GM23248 (cell line): Measurements from ENCODE around the gene WNK4. TPM values are rescaled to one million over a fixed set of nuclear protein-coding genes. Genes with fewer than 3 reads are reported as not detected.

ENCODE experiments used
- DNase-seq: peaks from one replicate; pipeline ENCODE4 v3.0.0-alpha.2; 2015
- H2AFZ ChIP-seq: fragments of 200-600 bp; sonication (generic); 2 replicates; pipeline ENCODE4 v1.6.1; 2016; ENCODE audit warnings: antibody characterized with exemption
- H3F3A ChIP-seq: fragments of 200-600 bp; sonication (generic); 2 replicates; pipeline ENCODE4 v1.6.1; 2016; ENCODE audit warnings: mild to moderate bottlenecking, antibody characterized with exemption, mixed run types; ENCODE audit not compliant: insufficient read depth
- H3K27ac ChIP-seq: fragments of 200-600 bp; sonication (generic); 2 replicates; pipeline ENCODE4 v1.5.1; 2016; ENCODE audit warnings: mild to moderate bottlenecking
- H3K27me3 ChIP-seq: fragments of 200-600 bp; sonication (generic); replicated peaks from 2 replicates; pipeline ENCODE4 v1.6.1; 2016; ENCODE audit warnings: mild to moderate bottlenecking; ENCODE audit not compliant: insufficient read depth
- H3K36me3 ChIP-seq: fragments of 200-600 bp; sonication (generic); 2 replicates; pipeline ENCODE4 v1.6.1; 2016; ENCODE audit warnings: low read depth, mild to moderate bottlenecking
- H3K4me1 ChIP-seq: fragments of 200-600 bp; sonication (generic); 2 replicates; pipeline ENCODE4 v1.6.1; 2016; ENCODE audit warnings: mild to moderate bottlenecking; ENCODE audit not compliant: insufficient read depth
- H3K4me2 ChIP-seq: fragments of 200-600 bp; sonication (generic); one replicate; pipeline ENCODE4 v1.6.1; 2016; ENCODE audit warnings: mild to moderate bottlenecking; ENCODE audit not compliant: unreplicated experiment
- H3K4me3 ChIP-seq: fragments of 200-600 bp; sonication (generic); 2 replicates; pipeline ENCODE4 v1.5.1; 2016; ENCODE audit warnings: mild to moderate bottlenecking
- H3K79me2 ChIP-seq: fragments of 200-600 bp; sonication (generic); 2 replicates; pipeline ENCODE4 v1.6.1; 2016; ENCODE audit warnings: mild to moderate bottlenecking; ENCODE audit not compliant: insufficient read depth
- H3K9ac ChIP-seq: fragments of 200-600 bp; sonication (generic); 2 replicates; pipeline ENCODE4 v1.6.1; 2016; ENCODE audit warnings: mild to moderate bottlenecking
- H3K9me2 ChIP-seq: fragments of 200-600 bp; sonication (generic); 2 replicates; pipeline ENCODE4 v1.6.1; 2016; ENCODE audit warnings: mixed run types, mild to moderate bottlenecking, moderate library complexity; ENCODE audit not compliant: insufficient read depth
- H3K9me3 ChIP-seq: fragments of 200-600 bp; sonication (generic); one replicate; pipeline ENCODE4 v1.6.1; 2017; ENCODE audit warnings: low read depth
- H4K20me1 ChIP-seq: fragments of 200-600 bp; sonication (generic); 2 replicates; pipeline ENCODE4 v1.6.0; 2016; ENCODE audit not compliant: insufficient read depth
- EZH2 ChIP-seq: fragments of 200-600 bp; sonication (generic); IDR thresholded peaks from 2 replicates; pipeline ENCODE4 v1.6.1; 2018; ENCODE audit warnings: antibody characterized with exemption, mild to moderate bottlenecking; ENCODE audit not compliant: insufficient read depth, poor library complexity, severe bottlenecking
- EZH2phosphoT487 ChIP-seq: fragments of 200-600 bp; sonication (generic); IDR thresholded peaks from 2 replicates; pipeline ENCODE4 v1.6.1; 2018; ENCODE audit warnings: antibody characterized with exemption, moderate library complexity, mild to moderate bottlenecking, low read depth; ENCODE audit not compliant: insufficient read depth
- WGBS, 2 experiments: methylation state at CpG; one replicate each; pipeline ENCODE4 v1.1.6; 2015 to 2017; ENCODE audit warnings: low lambda C conversion rate in 2 of 2, low coverage in 1 of 2; ENCODE audit errors: missing lambda C conversion rate in 2 of 2; 5-methylcytosine and 5-hydroxymethylcytosine counted together
- in situ Hi-C: fragments of 300-500 bp; cut with MboI; formaldehyde crosslinking; loops from 2 replicates; pipeline ENCODE4 v1.15.0; 2020
- polyA plus RNA-seq: library from polyadenylated mRNA; unstranded; fragments of >200 nt; fragmentation: Nextera tagmentation; extraction: Ambion mirVana; gene quantifications from 2 replicates; pipeline ENCODE4 v1.2.1, GENCODE V29; 2016
- total RNA-seq: library from RNA; depleted of rRNA; stranded (reverse); fragments of >200 nt; shearing (Covaris generic); gene quantifications from 2 replicates; pipeline ENCODE4 v1.2.3, GENCODE V29; 2014

WNK4 gene
- total and polyA plus RNA-seq, 2 experiments from 2014 or later, result 3.0 to 12.6 TPM

- Histone ChIP-seq H3K4me1 (peaks cover 32% of the 10 kb centered on the region), H3K27ac (no peak overlapping the region), H3K9ac (no peak overlapping the region), H3F3A (peaks cover 51% of the 10 kb centered on the region), H3K4me3 (no peak overlapping the region), H3K9me2 (no peaks in the 10 kb centered on the region), H3K4me2 (no peak overlapping the region), H3K36me3 (peaks cover 53% of the 10 kb centered on the region), H4K20me1 (no peaks in the 10 kb centered on the region), H2AFZ (no peak overlapping the region), H3K79me2 (peaks cover 53% of the 10 kb centered on the region), H3K9me3 (no peaks in the 10 kb centered on the region), H3K27me3 (no peaks in the 10 kb centered on the region)
- no peak for TF ChIP-seq EZH2
- no peak for TF ChIP-seq EZH2phosphoT487
- WGBS, 2 experiments, result 3 to 5% methylated on average over 2 of the region's 2 CpGs
- in situ Hi-C loops, result no loop called here
- peak; percentile 82 for DNase-seq
Observed at GRCh38 chr17:42819939-42820535, 39.6 kb downstream of the WNK4 start.

- Histone ChIP-seq H3F3A (peaks cover 40% of the 10 kb centered on the region), H2AFZ (no peak overlapping the region), H3K27me3 (no peaks in the 10 kb centered on the region), H3K9ac (no peak overlapping the region), H3K4me1 (peaks cover 25% of the 10 kb centered on the region), H3K9me3 (no peaks in the 10 kb centered on the region), H3K79me2 (peaks cover 53% of the 10 kb centered on the region), H3K4me2 (no peak overlapping the region), H3K4me3 (no peak overlapping the region), H3K36me3 (peaks cover 43% of the 10 kb centered on the region), H3K27ac (no peak overlapping the region), H4K20me1 (no peaks in the 10 kb centered on the region), H3K9me2 (no peaks in the 10 kb centered on the region)
- no peak for DNase-seq
- TF ChIP-seq EZH2phosphoT487, result no peak
- TF ChIP-seq EZH2, result no peak
- in situ Hi-C loops, result no loop called here
- WGBS, 2 experiments, result 88 to 91% methylated on average over 7 of the region's 7 CpGs
Observed at GRCh38 chr17:42821176-42821575, 40.8 kb downstream of the WNK4 start.

- no peak overlapping the region for H2AFZ ChIP-seq
- no peak for DNase-seq
- H4K20me1 ChIP-seq, result no peaks in the 10 kb centered on the region
- H3K27ac ChIP-seq, result no peak overlapping the region
- H3K4me2 ChIP-seq, result no peak overlapping the region
- TF ChIP-seq EZH2phosphoT487 (no peak), EZH2 (no peak)
- no peaks in the 10 kb centered on the region for H3K9me3 ChIP-seq
- no peak overlapping the region for H3K4me3 ChIP-seq
- H3K27me3 ChIP-seq, result no peaks in the 10 kb centered on the region
- no peak overlapping the region for H3K9ac ChIP-seq
- in situ Hi-C loops, result no loop called here
- peaks cover 21% of the 10 kb centered on the region for H3K79me2 ChIP-seq
- WGBS, 2 experiments, result 80 to 93% methylated on average over 1 of the region's 1 CpG
- H3K9me2 ChIP-seq, result no peaks in the 10 kb centered on the region
- H3F3A ChIP-seq, result no peaks in the 10 kb centered on the region
- peaks cover 10% of the 10 kb centered on the region for H3K4me1 ChIP-seq
- no peaks in the 10 kb centered on the region for H3K36me3 ChIP-seq
Observed at GRCh38 chr17:42827472-42827871, 47.1 kb downstream of the WNK4 start.

- in situ Hi-C loops, result no loop called here
- no peak overlapping the region for H3K27ac ChIP-seq
Observed at GRCh38 chr17:42830971-42831370, 50.6 kb downstream of the WNK4 start.

More at GRCh38 chr17:42830971-42831370, 50.6 kb downstream of the WNK4 start:
- no peaks in the 10 kb centered on the region for H3K9me3 ChIP-seq
- peaks cover 38% of the 10 kb centered on the region for H3K79me2 ChIP-seq
- no peaks in the 10 kb centered on the region for H3K27me3 ChIP-seq
- H3K9me2 ChIP-seq, result no peaks in the 10 kb centered on the region
- H3F3A ChIP-seq, result no peaks in the 10 kb centered on the region
- H3K4me1 ChIP-seq, result peaks cover 17% of the 10 kb centered on the region
- no peak overlapping the region for H3K4me3 ChIP-seq
- no peak for TF ChIP-seq EZH2phosphoT487
- TF ChIP-seq EZH2, result no peak
- DNase-seq, result no peak
- H3K9ac ChIP-seq, result no peak overlapping the region
- no peaks in the 10 kb centered on the region for H4K20me1 ChIP-seq
- H3K36me3 ChIP-seq, result no peaks in the 10 kb centered on the region
- H2AFZ ChIP-seq, result no peak overlapping the region
- no peak overlapping the region for H3K4me2 ChIP-seq
